ENCODE measurements around the gene CHCHD6.

The CHCHD6 gene

DNA sequence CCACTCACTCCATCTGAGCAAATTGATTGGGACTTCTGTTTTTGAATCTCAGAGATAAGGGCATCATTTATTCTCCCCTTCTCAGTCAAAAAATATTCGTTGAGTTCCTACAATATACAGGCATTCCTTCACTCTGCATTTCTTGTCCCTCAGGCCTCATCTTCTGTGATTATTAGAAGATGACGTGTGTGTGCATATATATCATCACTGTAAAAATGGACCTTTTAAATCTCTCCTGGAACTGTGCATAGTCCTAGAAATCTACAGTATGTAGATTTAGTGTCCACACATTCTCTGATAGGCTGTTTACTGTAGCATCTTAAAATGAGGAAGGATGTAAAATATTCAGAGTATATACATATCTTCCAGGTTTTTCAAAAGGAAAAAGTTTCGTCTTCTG lies 235.7 kb downstream of the CHCHD6 start:
- no peak for DNase-seq (ENCODE audit: low read depth in 2 of 2)

DNA sequence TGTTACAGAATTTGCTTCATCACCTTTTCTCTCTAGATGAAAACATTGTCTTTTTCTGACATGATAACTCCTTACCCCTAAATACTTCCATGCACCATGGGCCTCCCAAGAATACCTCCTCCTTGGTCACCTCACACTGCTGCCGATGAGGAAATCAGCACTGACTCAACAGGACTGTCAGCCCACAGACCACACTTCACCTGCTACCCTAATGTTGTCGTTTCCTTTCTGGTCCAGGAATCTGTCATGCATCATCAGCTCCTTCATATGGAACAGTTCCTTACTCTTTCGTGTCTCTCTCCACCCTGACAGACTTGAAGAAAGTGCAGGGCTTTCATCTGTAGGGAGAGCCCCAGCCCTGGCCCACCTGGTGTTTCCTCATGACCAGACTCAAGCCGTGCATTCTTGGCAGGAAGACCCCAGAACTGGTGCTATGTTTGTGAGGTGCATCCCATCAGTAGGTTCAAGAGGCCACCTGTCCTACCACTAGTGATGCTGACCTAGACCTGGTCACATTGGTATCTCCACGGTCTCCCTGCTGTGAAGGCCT lies 237.8 kb downstream of the CHCHD6 start:
- no peak for DNase-seq (ENCODE audit: low read depth in 2 of 2)

DNA sequence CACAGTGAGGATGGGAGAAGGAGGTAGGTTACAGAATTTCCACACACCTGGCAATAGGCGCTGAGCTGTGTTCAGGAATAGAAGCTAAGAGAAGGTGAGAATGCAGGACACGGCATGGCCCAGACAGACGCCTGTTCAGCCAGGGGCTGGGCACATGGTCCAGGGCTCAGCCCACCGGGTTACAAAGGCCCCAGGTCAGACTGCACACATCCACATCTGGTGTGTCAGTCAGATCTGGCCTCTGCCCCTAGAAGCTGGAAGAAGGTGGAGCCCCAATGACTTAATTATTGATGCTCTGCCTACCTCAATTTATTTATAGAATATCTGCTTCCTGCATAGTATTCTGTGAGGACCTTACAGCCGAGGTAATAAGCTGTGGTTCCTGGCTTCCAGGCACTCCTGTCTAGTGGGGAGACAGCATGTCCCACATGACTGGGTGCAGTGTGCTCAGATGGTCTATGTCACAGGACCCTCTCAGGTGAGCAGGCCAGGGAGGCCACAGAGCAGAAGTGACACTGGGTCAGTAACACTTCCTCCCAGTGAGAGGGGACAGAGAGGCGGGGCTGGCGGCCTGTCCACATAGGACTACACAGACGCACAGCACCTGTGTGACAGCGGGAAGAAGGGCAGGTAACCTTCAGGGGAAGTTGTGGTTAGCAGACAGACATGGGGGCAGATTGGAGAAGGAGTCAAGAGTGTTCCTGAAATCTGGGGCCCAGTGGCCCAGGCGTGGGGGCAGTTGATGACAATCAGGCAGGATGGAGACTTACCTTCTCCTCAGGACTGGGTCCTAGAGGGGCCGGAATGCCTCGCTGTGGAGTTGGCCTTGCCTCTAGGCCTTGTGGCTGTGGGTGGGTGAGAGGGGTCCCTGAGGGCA lies 240.3 kb downstream of the CHCHD6 start:
- no peak for DNase-seq (ENCODE audit: low read depth in 2 of 2)

DNA sequence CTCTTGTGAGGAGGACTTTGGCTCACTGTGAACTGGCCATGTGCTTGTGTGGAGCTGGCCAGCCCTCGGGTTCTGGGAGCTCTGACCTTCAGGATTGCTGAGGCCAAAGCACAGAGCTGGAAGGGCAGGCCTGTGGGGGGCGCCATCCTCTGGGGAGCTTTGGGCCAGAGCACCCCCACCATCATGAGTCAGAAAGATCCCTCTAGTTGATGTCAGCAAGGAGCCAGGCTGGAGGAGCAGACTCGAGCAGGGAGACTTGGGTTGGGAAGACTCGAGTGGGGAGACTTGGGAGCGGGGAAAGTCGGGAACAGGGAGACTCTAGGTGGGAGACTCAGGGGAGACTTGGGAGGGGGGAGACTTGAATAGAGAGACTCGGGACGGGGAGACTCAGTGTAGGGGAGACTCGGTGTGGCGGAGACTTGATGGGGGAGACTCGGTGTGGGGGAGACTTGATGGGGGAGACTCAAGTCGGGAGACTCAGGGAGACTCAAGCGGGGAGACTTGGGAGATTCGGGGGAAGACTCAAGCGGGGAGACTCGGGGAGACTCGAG lies 241.2 kb downstream of the CHCHD6 start:
- DNase-seq (ENCODE audit: low read depth in 2 of 2), result no peak

DNA sequence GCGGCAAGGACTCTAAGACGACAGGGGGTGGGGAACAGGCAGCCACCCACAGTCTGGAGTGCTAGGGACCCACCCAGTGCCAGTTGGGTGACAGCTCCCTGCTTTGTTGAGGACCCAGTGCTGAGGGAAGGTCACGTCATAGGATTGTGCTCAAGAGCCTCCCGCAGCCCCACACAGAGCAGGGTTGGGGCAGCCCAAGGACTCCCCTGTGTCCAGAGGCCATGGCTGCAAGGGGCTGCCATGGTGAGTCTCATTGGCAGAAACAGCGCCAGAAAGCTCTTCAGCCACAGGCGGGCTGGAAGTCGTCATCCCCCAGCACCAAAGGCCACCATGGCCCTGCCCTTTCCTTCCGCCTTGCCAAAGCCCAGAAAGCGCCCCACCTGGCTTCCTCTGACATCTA lies 241.9 kb downstream of the CHCHD6 start:
- DNase-seq (ENCODE audit: low read depth in 2 of 2), result no peak

DNA sequence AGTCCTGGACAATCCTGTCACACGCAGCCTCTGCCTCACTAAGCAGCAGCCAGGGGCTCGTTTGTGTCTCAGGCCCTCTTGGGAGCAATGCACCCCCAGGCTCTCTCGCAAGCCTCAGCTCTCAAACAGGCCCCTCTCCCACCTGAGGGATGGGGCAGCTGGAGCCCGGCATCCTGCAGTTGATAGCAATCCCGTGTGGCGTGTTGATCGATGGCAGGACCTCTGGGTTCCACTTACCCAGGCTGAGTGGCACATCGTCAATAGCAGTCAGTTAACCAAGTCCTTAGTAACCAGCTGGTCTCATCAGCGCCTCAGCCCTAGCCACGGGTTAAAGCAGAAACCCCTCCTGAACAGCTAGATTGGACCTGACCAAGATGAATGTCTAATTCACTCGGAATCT lies 242.4 kb downstream of the CHCHD6 start:
- DNase-seq (ENCODE audit: low read depth in 2 of 2), result no peak

DNA sequence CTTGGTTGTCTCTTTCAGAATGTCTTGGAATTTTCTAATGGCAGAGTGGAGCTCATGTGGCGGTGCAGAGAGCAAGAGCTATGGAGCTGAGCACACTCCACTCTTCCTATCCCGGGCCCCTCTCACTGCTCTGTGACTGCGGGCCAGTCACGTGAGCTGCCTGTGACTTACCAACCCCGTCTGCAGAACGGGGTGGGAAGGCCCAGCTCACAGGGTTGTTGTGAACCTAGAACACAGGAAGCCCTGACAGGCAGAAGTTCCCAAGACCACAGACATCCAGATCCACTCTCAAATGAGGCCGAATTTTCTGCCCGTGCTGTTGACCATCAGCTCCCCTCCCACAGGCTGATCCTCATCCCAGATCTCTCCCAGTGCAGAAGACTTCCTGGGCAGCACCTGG lies 243.4 kb downstream of the CHCHD6 start:
- no peak for DNase-seq (ENCODE audit: low read depth in 2 of 2)

DNA sequence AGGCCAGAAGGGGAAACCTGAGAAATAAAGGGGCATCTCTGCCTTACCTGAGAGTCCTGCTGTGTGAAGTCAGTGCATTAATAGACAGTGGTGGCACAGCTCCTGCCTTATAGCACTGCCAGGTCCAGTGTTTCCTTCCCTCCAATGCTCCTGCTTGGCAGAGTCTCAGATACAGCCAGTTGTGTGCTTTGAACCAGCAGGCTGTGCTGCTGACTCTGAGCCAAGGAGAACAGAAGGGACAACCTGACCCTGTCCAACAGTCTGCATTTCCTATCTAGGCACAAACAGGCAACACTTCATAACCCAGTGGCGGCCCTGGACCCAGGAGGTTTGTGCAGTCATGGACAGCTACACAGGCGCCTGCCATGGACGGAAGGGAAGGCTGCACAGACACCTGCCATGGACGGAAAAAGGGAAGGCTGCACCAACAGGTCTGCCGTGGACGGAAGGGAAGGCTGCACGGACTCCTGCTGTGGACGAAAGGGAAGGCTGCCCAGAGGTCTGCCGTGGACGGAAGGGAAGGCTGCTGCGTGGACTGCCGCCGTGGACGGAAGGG lies 245.0 kb downstream of the CHCHD6 start:
- no peak for DNase-seq (ENCODE audit: low read depth in 2 of 2)

DNA sequence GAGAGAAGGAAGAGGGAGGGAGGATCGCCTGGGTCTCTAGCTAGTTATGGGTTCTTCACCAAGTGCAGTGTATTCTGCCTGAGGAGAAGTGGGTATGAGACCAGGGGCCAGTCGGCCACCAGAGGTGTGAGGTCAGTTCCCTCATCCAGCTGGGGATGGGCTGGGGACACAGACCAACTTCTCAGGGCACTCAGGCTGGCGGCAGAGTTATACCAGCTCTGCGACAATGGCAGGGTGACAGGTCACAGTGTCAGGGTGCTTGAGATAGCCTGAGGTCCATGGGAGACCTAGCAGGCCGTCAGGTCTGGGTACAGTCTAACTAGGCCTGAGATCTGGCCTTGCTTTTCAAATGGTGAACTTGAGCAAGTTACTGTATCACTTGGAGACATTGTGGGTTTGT lies 247.5 kb downstream of the CHCHD6 start:
- DNase-seq (ENCODE audit: low read depth in 2 of 2), result no peak

DNA sequence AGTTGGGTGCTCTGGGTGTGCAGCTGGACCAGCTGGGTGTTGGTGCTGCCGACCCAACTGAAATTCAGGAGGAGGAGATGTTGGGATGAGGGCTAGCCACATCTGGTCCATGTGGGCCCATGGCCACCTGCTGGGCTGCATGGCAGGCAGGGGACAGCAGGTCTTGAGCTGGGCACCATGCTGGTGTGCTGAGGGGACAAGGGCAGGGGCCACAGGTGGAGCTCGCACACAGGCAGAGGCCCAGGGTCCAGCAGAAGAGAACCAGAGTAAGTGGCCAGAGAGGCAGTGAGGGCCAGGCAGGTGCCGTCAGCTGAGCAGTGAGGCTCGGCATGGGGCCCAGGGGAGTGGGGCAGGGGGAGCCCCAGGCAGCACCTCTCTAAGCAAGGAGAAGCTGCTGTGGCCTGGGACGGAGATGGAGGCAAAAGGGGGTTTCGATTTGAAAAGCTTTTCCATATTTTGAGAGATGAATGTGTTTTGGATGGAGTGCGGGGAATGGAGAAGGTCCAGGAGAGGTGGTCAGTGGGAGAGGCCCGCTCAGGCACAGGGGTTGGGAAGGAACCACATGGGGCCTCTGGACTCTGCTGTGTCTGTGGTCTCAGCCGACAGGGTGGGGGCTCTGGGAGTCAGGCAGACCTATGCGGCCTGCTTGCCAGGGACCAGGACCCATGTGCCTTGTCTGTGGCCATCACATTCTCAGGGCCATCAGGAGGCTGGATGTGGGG lies 248.4 kb downstream of the CHCHD6 start:
- no peak for DNase-seq (ENCODE audit: low read depth in 2 of 2)

DNA sequence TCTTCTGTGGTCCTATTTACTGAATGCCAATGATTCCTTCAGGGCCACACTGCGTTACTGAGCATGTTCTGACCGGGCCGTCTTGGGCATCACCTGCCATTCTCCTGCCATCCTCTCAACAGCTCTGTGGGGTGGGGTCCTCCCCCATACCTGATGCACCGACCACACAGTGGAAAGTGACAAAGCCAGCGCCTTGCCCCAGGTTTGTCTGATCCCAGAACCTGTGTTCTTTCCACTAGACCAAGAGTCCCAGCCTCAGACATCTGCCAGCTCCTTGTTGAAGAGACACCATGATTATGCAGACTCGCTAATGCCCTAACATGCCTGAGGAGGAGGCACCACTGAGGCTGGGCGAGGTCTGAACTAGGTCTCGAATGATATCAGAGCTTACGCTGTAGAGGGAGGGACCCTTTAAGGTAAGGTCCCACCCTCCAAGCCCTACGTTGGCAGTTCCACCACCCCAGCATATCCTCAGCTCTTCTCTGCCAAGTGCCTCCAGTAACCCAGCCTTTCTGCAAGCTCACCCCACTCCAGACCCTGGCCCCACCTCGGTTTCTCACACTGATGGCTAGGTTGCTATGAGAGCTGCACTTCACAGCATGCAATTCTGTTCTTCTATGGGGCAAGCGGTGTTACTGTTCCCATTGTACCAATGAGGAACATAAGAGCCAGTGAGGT lies 249.1 kb downstream of the CHCHD6 start:
- DNase-seq (ENCODE audit: low read depth in 2 of 2), result no peak

DNA sequence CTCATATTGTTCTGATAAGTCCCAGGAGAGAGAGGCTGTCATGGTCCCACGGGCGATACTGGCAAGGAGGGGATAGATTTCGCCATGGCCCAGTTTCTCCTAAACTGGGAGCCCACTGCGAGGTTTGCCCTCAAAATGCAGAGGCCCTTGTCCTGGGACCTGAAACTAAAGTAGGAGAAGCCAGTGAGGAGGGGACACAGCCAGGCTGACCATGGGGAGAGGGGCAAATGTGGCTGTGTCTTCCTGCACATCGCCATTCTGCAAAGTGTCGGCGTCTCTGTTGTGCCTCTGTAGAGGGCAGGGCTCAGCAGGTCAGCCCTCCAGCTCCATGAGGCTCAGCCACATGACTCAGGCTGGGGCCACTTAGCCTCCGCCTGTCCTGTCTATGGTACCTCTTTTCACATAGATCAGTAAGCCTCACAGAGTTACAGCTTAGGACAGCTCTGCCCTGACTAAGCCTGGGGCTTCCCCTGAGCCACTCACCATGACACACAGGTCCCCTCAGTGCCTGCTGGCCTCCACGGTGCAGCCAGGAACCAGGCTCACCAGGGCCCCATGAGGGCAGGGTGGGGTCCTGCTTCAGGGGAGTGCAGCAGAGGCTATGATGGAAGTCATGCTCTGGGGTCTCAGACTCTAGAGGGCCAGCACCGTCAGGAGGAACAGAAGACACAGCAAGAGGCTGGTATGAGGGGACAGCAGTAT lies 250.3 kb downstream of the CHCHD6 start:
- no peak for DNase-seq (ENCODE audit: low read depth in 2 of 2)

DNA sequence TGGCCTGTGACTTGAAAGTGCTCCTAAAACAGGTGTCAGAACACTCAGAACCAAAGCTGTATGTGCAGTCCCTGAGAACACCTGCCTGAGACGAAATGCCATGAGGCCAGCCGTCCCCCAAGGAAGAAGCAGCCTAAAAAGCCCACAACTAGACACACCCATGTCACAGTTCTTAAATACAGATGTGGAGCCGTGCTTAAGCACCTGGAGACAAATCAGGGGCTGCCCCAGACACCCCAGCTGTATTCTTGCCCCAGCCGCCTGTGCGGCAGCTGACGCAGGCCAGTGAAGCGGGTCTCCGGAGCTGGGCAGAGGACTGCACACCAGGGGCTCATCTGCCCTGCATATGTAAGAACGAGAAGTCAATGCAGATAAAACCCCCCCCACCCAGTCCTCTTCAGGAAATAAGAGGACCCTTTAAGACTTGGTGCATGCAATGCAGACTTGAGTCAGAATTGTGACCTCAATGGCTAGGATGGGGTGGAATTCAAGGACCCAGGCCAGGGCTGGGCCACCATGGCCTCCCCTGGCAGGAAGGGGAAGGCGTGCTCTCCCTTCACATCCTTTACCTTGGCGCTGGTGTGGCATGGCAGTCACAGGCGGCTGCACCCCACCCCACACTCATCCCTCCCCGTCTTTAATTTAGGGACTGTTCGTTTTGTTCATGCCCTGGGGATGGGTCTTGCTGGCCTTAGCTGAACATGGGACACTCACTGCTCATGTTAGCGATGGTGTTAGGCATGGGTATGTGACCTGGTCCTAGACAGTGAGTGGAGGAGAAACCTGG lies 251.2 kb downstream of the CHCHD6 start:
- DNase-seq (ENCODE audit: low read depth in 2 of 2), result no peak

DNA sequence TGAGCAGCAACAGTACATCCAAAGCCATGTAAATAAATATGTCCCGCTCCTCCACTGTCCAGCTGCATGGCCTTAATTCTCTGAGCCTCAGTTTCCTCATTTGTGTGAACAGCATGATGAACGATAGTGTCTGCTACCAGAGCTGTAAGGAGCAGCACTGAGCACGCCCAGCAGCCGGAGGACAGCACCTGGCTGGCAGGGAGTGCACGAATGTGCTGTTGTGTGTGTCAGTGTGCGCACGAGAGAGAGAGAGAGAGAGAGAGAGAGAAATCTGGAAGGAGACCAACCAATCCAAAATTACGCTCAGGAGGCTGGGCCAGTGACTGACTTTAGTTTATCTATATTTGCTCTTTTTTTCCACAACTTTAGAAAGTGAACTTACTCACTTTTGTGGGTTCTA lies 252.3 kb downstream of the CHCHD6 start:
- DNase-seq (ENCODE audit: low read depth in 2 of 2), result no peak

DNA sequence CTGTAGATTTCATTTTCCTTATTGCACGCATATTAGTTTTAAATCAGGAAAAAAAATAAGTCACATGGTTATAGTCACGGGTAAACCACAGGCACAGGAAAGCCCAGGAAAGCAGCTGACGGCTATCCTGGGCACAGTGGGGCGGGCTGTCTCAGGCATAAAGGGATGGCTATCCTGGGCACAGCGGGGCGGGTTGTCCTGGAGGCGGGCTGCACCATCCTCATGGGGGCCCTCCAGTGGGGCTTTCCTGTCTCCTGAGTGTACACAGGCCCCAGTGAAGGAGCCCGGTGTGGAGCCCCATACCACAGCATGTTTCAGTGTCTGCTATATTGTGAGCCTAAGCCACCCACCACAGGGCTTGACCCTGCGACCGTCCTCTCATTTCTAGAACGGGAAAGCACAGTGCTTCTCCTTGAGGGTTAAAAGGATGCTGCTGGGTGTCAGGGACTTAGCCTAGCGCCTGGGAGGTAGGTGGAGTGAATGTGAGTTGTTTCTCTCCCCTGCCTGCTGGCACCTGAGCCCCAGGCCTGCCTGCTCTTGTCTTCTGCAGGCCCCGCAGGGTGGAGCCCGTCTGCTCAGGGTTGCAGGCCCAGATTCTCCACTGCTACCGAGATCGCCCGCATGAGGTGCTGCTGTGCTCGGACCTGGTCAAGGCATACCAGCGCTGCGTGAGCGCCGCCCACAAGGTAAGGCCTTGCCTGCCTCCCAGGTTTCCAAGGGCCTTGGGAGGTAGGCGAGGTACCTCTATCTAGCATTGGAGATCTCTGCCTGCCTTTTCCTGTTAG lies 253.0 kb downstream of the CHCHD6 start:
- DNase-seq (ENCODE audit: low read depth in 2 of 2), result no peak

DNA sequence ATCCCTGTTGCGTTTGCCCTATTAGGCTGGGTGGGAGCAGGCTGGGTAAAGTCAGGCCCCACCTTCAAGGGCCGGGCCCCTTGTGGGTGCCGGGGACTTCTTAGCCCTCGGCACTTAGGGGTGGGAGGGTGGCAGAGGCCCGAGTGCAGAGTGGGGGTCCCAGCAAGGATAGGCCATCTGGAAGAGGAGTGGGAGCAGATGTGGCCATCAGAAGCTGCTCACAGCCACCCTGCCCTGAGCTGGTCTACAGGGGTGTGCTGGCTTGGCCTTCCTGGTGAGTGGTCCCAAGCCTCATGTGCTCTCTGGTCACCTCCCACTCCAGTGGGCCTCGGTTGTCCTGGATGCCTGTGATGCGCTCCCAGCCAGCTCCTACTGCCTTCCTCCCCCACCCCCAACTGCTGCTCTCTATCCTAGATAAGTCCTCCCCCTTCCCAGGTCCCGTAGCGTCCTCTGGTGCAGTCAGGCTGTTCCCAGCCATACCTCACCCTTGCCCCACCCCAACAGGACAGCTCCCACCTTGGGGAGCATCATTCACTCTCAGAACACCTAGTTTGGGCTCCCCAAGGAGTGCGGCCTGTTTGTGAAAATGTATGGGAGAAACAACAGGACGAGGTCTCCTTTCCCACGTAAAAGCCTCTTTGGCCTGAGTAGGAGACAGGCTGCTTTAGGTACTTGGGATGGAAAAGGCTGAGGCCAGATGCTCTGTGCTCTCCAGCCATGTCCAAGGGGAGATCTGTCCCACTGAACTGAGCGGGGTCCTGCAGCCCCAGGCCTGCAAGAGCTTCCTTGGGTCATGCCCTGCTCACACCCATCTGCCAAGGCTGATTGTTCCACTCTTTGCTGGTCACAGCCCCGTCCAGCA lies 254.0 kb downstream of the CHCHD6 start:
- DNase-seq (ENCODE audit: low read depth in 2 of 2), result no peak

DNA sequence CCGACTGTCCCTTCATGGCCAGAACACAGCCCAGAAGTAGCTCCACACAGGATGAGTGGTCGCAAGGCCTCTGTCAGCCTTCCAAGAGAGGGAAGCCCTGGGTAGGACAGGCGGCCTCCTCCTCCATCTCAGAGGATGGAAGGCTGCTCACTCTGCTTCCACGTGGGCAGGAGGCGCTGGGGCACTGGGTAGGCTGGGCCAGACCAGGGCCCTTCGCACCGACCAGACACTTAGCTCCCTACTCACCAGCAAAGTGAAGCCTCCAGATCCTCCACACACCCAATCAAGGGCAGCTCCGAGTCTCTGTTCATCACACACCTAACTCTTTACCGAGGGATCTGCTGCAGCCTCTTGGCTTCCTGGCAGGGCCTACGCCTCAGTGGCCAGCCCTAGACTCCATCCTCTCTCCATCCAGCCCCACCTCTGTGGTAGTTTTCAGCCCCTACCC lies 254.6 kb downstream of the CHCHD6 start:
- DNase-seq (ENCODE audit: low read depth in 2 of 2), result no peak

DNA sequence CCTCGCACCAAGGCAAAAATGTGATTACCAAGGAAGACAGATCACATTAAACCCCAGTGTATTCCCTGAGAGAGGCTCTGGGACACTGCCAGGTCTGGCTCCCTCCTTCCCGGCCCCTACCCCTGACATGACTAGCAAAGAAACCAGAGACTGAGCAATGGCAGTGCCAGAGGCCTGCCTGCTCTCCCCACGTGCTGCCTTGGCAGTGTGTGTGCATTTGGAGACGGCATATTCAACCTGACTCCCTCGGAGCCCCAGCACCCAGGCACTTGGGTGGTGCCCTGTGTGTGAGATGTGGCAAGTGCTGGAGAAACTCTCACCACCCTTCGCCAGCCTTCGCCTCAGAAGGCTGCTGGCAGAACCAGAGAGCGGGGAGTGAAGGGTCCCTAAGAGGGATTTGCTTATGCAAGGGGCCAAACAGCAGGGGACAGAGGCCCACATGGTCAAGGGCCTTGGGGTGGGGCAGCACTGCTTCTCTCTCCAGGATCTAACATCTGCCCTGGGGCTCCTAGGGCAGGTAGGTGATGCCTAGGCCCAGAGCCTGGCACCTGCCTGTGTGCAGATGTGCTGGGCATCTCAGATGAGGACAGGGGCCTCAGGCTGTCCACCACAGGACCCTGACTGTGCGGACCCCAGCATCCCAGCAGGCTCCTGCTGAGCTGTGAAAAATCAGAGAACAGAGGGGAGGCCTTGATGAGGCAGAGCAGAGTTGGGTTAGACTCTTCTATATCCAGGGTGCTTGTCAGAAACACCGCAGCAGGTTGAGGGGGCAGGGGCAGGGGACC lies 255.3 kb downstream of the CHCHD6 start:
- no peak for DNase-seq (ENCODE audit: low read depth in 2 of 2)
